ENCODE results near the gene NEUROG2. TPM values are rescaled to one million over a fixed set of nuclear protein-coding genes. Genes with fewer than 3 reads are reported as not detected.

NEUROG2 gene
- total RNA-seq, 1 experiment from 2014 or later: not detected

DNA sequence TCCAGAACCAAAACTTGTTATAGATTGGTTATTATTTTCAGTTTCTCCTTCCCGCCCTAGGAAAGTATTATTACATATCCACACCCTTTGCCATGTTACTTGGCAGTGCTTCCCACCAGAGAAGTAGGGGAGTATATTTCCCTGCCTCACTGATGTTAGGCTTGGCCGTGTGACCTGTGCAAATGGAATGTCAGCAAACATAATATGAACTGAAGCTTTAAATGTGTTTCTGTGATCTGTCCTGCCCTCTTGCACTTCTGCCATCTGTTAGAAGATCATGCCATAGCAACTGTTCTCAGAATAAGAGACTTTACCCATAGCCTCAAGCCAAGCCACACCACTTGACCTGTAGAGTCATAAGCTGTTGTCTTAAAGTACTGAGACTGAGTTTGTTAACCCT, 36.7 kb upstream of the NEUROG2 start:
- Histone ChIP-seq H3K4me1 (ENCODE audit: insufficient read depth, low read length) (peaks cover 19% of the 10 kb centered on the region), H3K36me3 (ENCODE audit: low read depth, low read length) (no peaks in the 10 kb centered on the region), H3K27me3 (ENCODE audit: low read length) (no peaks in the 10 kb centered on the region), H3K4me2 (ENCODE audit: low read length) (peak overlapping the region; percentile 25), H3F3A (ENCODE audit: low read length, unreplicated experiment) (no peaks in the 10 kb centered on the region), H3K9me3 (ENCODE audit: low read length) (no peaks in the 10 kb centered on the region), H3K27ac (ENCODE audit: low read length) (peak overlapping the region; percentile 58), H3K9me2 (replicated peaks; ENCODE audit: low read length) (no peaks in the 10 kb centered on the region), H3K4me3 (ENCODE audit: low read length) (no peak overlapping the region), H3K79me2 (ENCODE audit: low read length) (no peaks in the 10 kb centered on the region), H4K20me1 (ENCODE audit: low read length) (no peaks in the 10 kb centered on the region), H2AFZ (ENCODE audit: low read length) (no peak overlapping the region), H3K9ac (ENCODE audit: low read length) (no peak overlapping the region)
- peak; percentile 87 for ATAC-seq
- ChIA-PET CTCF (interaction anchor here (0.6 kb wide), 1 partner anchor 600 kb away, joined by 3 read pairs; no protein-coding TSS in a partner anchor), POLR2A (ENCODE audit: unreplicated experiment) (no interaction called here)
- intact Hi-C loops (cut with micrococcal nuclease): no loop called here
- DNase-seq: peak; percentile 60
- BruUV-seq (replicated peaks): no TSS peak
- TF ChIP-seq, protein P1, sequence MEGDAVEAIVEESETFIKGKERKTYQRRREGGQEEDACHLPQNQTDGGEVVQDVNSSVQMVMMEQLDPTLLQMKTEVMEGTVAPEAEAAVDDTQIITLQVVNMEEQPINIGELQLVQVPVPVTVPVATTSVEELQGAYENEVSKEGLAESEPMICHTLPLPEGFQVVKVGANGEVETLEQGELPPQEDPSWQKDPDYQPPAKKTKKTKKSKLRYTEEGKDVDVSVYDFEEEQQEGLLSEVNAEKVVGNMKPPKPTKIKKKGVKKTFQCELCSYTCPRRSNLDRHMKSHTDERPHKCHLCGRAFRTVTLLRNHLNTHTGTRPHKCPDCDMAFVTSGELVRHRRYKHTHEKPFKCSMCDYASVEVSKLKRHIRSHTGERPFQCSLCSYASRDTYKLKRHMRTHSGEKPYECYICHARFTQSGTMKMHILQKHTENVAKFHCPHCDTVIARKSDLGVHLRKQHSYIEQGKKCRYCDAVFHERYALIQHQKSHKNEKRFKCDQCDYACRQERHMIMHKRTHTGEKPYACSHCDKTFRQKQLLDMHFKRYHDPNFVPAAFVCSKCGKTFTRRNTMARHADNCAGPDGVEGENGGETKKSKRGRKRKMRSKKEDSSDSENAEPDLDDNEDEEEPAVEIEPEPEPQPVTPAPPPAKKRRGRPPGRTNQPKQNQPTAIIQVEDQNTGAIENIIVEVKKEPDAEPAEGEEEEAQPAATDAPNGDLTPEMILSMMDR (conservative IDR thresholded peaks at IDR 0.05; ENCODE audit: low read depth, low read length): no peak
- TF ChIP-seq EZH2 (IDR thresholded peaks at IDR 0.05; ENCODE audit: low read length, unreplicated experiment) (no peak), EZH2phosphoT487 (IDR thresholded peaks at IDR 0.05; ENCODE audit: borderline replicate concordance, low read length) (no peak)

- no peak for TF ChIP-seq EZH2phosphoT487 (IDR thresholded peaks at IDR 0.05; ENCODE audit: borderline replicate concordance, low read length)
- TF ChIP-seq, protein P1 (conservative IDR thresholded peaks at IDR 0.05; ENCODE audit: low read depth, low read length): no peak
- TF ChIP-seq EZH2 (IDR thresholded peaks at IDR 0.05; ENCODE audit: low read length, unreplicated experiment): no peak
- Histone ChIP-seq H3K27me3 (ENCODE audit: low read length) (no peaks in the 10 kb centered on the region), H4K20me1 (ENCODE audit: low read length) (no peaks in the 10 kb centered on the region), H3K27ac (ENCODE audit: low read length) (no peak overlapping the region), H3K4me2 (ENCODE audit: low read length) (no peak overlapping the region), H3K4me1 (ENCODE audit: insufficient read depth, low read length) (peaks cover 19% of the 10 kb centered on the region), H2AFZ (ENCODE audit: low read length) (no peak overlapping the region), H3K9me2 (replicated peaks; ENCODE audit: low read length) (no peaks in the 10 kb centered on the region), H3K4me3 (ENCODE audit: low read length) (no peak overlapping the region), H3K9me3 (ENCODE audit: low read length) (no peaks in the 10 kb centered on the region), H3F3A (ENCODE audit: low read length, unreplicated experiment) (no peaks in the 10 kb centered on the region), H3K79me2 (ENCODE audit: low read length) (no peaks in the 10 kb centered on the region), H3K36me3 (ENCODE audit: low read depth, low read length) (no peaks in the 10 kb centered on the region), H3K9ac (ENCODE audit: low read length) (no peak overlapping the region)
- ChIA-PET CTCF (interaction anchor here (0.7 kb wide), 1 partner anchor 35 kb away, joined by 3 read pairs; no protein-coding TSS in a partner anchor), POLR2A (ENCODE audit: unreplicated experiment) (no interaction called here)
- peak; percentile 20; the same call in 1 of the 2 replicates for ATAC-seq
- peak; percentile 21 for DNase-seq
- intact Hi-C loops (cut with micrococcal nuclease): no loop called here
- no TSS peak for BruUV-seq (replicated peaks)
These were observed 34.7 kb upstream of the NEUROG2 start for GRCh38 chr4:112550728-112551127.

- intact Hi-C loops (cut with micrococcal nuclease): no loop called here
- no peaks in the 10 kb centered on the region for H3F3A ChIP-seq (ENCODE audit: low read length, unreplicated experiment)
- DNase-seq (no peak), ATAC-seq (no peak)
- no peak overlapping the region for H3K9ac ChIP-seq (ENCODE audit: low read length)
- POLR2A ChIA-PET (ENCODE audit: unreplicated experiment): no interaction called here
- H2AFZ ChIP-seq (ENCODE audit: low read length): no peak overlapping the region
- no peaks in the 10 kb centered on the region for H3K9me2 ChIP-seq (replicated peaks; ENCODE audit: low read length)
- no peak overlapping the region for H3K27ac ChIP-seq (ENCODE audit: low read length)
- no peak overlapping the region for H3K4me3 ChIP-seq (ENCODE audit: low read length)
- H3K9me3 ChIP-seq (ENCODE audit: low read length): no peaks in the 10 kb centered on the region
- H3K4me1 ChIP-seq (ENCODE audit: insufficient read depth, low read length): 0 out of 2 replicates have a peak, but pooled peaks cover 3% of the 10 kb centered on the region
- H4K20me1 ChIP-seq (ENCODE audit: low read length): no peaks in the 10 kb centered on the region
- CTCF ChIA-PET: no interaction called here
- H3K4me2 ChIP-seq (ENCODE audit: low read length): no peak overlapping the region
- H3K27me3 ChIP-seq (ENCODE audit: low read length): no peaks in the 10 kb centered on the region
- H3K79me2 ChIP-seq (ENCODE audit: low read length): no peaks in the 10 kb centered on the region
- BruUV-seq (replicated peaks): no TSS peak
- TF ChIP-seq, protein P1 (conservative IDR thresholded peaks at IDR 0.05; ENCODE audit: low read depth, low read length): no peak
- TF ChIP-seq EZH2 (IDR thresholded peaks at IDR 0.05; ENCODE audit: low read length, unreplicated experiment) (no peak), EZH2phosphoT487 (IDR thresholded peaks at IDR 0.05; ENCODE audit: borderline replicate concordance, low read length) (no peak)
- H3K36me3 ChIP-seq (ENCODE audit: low read depth, low read length): no peaks in the 10 kb centered on the region
These were observed 30.5 kb upstream of the NEUROG2 start for GRCh38 chr4:112546476-112546875.
